ENCODE data around the gene CACNA1C. TPM values are rescaled to one million over a fixed set of nuclear protein-coding genes. Genes with fewer than 3 reads are reported as not detected.

Gene CACNA1C
- total RNA-seq, 5 donors from 2014 or later (not counting 1 experiment from before 2014, with no cell fraction given), result 0.10 to 0.26 (median 0.16) TPM

DNA sequence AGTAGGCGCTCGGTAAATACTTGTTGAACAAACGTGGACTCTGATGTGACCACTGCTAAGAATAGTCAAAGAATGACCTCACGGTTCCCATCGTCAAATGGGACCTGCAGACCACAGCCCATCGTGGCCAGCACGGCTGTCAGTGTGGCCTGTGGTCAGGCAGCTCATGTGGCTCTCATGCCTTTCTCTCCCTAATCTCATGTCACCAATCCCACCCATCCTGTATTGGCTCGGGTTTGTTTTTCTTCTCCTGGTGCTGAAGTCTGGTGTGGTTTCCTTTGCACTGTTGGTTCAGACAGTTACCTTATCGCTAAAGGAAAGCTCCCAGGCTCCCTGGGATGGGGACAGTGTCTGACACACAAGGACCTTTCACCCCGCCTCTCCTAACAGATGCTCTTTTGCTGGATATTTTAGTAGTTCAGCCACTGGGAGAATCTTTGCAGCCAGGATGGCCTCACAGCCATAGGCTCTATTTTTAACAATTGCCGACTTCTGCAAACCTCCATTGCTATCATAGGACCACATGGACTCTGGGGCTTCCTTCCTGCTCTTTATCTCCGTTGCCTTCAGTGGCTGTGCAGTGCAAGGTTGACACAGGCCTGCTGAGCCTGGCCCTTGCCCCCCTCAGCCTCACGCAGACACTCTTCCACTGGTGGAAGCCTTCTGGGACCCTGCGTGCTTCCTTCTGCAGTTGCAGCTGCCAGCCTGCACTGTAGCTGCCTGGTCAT, 448.8 kb downstream of the CACNA1C start:
- no peak for ATAC-seq (replicated peaks in 1 of 4)
- Histone ChIP-seq H3K4me1 (ENCODE audit: control insufficient read depth in 1 of 2, extremely low read depth in 1 of 2, insufficient read depth in 2 of 2, low read length in 2 of 2) (peaks cover 0 to 2% of the 10 kb centered on the region in 2 experiments), H3K27ac (ENCODE audit: low read length) (no peak overlapping the region), H3K9me3 (no peaks in the 10 kb centered on the region), H3K4me3 (ENCODE audit: control insufficient read depth in 1 of 2, extremely low read depth in 1 of 2, low read length in 1 of 2) (no peak overlapping the region), H3K27me3 (replicated peaks in 1 of 2; ENCODE audit: control insufficient read depth in 2 of 2, extremely low read depth in 1 of 2, insufficient read depth in 2 of 2, low read length in 1 of 2) (peaks cover 0 to 38% of the 10 kb centered on the region in 2 experiments), H3K36me3 (ENCODE audit: control insufficient read depth in 2 of 2, extremely low read depth in 1 of 2, insufficient read depth in 1 of 2, low read length in 1 of 2) (no peaks in the 10 kb centered on the region)
- no peak overlapping the region for H3K27ac Mint-ChIP-seq
- no peak overlapping the region for H3K4me3 Mint-ChIP-seq
- WGBS (ENCODE audit: insufficient coverage), result 49% methylated on average over 10 of the region's 14 CpGs
- ChIA-PET CTCF (no interaction called here), POLR2A (no interaction called here)
- no peak for DNase-seq
- peaks cover 0 to 9% (median 4%) of the 10 kb centered on the region in 3 donors for H3K4me1 Mint-ChIP-seq
- no peaks in the 10 kb centered on the region for H3K36me3 Mint-ChIP-seq
- H3K27me3 Mint-ChIP-seq, result peaks cover 13 to 29% of the 10 kb centered on the region in 2 donors
- no peaks in the 10 kb centered on the region for H3K9me3 Mint-ChIP-seq

DNA sequence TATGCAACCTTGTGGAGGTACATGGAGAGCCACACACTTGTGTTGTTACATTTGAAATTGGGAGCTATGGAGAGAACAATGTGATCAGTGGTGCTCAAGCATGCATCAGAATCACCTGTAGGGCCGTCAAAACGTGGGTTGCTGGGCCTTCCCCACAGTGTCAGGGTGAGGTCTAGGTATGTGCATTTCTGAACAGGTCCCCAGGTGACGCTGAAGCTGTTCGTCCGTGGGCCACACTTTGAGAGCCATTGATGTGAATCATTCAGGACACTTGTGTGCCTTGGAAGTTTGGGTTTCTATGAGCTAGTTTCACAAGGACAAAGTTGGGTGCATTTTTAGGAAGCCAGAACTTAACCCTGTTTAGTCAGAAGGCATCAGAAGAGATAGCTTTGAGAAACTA, 450.2 kb downstream of the CACNA1C start:
- DNase-seq (no peak), ATAC-seq (replicated peaks in 1 of 4) (no peak)
- Mint-ChIP-seq H3K9me3 (no peaks in the 10 kb centered on the region), H3K36me3 (no peaks in the 10 kb centered on the region), H3K4me3 (no peak overlapping the region), H3K27me3 (peaks cover 13 to 27% of the 10 kb centered on the region in 2 donors), H3K27ac (no peak overlapping the region), H3K4me1 (peaks cover 0 to 9% (median 4%) of the 10 kb centered on the region in 3 donors)
- Histone ChIP-seq H3K36me3 (ENCODE audit: control insufficient read depth in 2 of 2, extremely low read depth in 1 of 2, insufficient read depth in 1 of 2, low read length in 1 of 2) (no peaks in the 10 kb centered on the region), H3K4me1 (ENCODE audit: control insufficient read depth in 1 of 2, extremely low read depth in 1 of 2, insufficient read depth in 2 of 2, low read length in 2 of 2) (peaks cover 0 to 2% of the 10 kb centered on the region in 2 experiments), H3K27ac (ENCODE audit: low read length) (no peak overlapping the region), H3K4me3 (ENCODE audit: control insufficient read depth in 1 of 2, extremely low read depth in 1 of 2, low read length in 1 of 2) (no peak overlapping the region), H3K9me3 (no peaks in the 10 kb centered on the region), H3K27me3 (replicated peaks in 1 of 2; ENCODE audit: control insufficient read depth in 2 of 2, extremely low read depth in 1 of 2, insufficient read depth in 2 of 2, low read length in 1 of 2) (peaks cover 0 to 36% of the 10 kb centered on the region in 2 experiments)
- ChIA-PET CTCF (interaction anchor here in 1 of 2 donors (0.6 kb wide), 1 partner anchor 437 kb away, joined by 4 read pairs; no protein-coding TSS in a partner anchor), POLR2A (no interaction called here)
- 77% methylated on average over 5 of the region's 5 CpGs for WGBS (ENCODE audit: insufficient coverage)

DNA sequence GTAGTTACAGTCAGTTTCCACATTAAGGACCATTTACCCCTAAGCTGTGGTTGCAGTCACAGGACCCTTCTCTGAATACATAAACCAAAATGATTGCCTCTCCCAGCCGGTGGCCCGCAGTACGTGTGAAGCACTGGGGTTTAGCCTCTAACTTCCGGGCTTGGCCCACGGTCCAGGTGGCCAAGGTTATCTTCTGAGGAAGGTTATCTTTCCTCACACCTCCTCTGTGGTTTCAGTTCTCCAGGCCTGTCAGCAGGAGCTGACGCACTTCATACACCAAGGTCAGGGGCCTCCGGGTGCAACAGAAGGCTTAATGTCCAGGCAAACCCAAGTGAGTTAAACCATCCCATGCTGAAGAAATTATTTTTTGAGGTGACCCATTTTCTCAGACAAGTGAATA, 451.0 kb downstream of the CACNA1C start:
- no peak overlapping the region for H3K4me3 Mint-ChIP-seq
- CTCF ChIA-PET, result interaction anchor here in 1 of 2 donors (0.5 kb wide), 1 partner anchor 1406 kb away, joined by 3 read pairs; no protein-coding TSS in a partner anchor
- no peaks in the 10 kb centered on the region for H3K9me3 Mint-ChIP-seq
- Histone ChIP-seq H3K4me3 (ENCODE audit: control insufficient read depth in 1 of 2, extremely low read depth in 1 of 2, low read length in 1 of 2) (no peak overlapping the region), H3K36me3 (ENCODE audit: control insufficient read depth in 2 of 2, extremely low read depth in 1 of 2, insufficient read depth in 1 of 2, low read length in 1 of 2) (no peaks in the 10 kb centered on the region), H3K27me3 (replicated peaks in 1 of 2; ENCODE audit: control insufficient read depth in 2 of 2, extremely low read depth in 1 of 2, insufficient read depth in 2 of 2, low read length in 1 of 2) (peaks cover 0 to 31% of the 10 kb centered on the region in 2 experiments), H3K9me3 (no peaks in the 10 kb centered on the region), H3K4me1 (ENCODE audit: control insufficient read depth in 1 of 2, extremely low read depth in 1 of 2, insufficient read depth in 2 of 2, low read length in 2 of 2) (peaks cover 0 to 2% of the 10 kb centered on the region in 2 experiments), H3K27ac (ENCODE audit: low read length) (no peak overlapping the region)
- no peaks in the 10 kb centered on the region for H3K36me3 Mint-ChIP-seq
- POLR2A ChIA-PET, result no interaction called here
- WGBS (ENCODE audit: insufficient coverage), result 45% methylated on average over 4 of the region's 7 CpGs
- DNase-seq (no peak), ATAC-seq (replicated peaks in 1 of 4) (no peak)
- H3K27me3 Mint-ChIP-seq, result peaks cover 13 to 23% of the 10 kb centered on the region in 2 donors
- H3K27ac Mint-ChIP-seq, result no peak overlapping the region
- peaks cover 0 to 9% (median 4%) of the 10 kb centered on the region in 3 donors for H3K4me1 Mint-ChIP-seq

DNA sequence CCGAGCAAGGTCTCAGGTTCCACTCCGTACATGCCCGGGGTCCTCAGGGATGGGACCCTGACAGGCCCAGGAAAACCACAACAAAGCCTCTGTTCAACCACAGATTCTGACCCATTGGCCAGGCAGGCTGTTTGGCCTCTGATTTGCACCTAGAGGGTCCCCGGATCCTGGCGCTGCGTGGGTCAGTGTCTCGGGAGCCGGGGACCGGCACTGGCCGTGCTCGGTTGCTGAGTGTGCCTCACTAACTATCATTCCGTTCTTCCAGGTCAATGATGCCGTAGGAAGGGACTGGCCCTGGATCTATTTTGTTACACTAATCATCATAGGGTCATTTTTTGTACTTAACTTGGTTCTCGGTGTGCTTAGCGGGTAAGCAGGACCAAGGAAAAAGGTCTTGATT, 451.8 kb downstream of the CACNA1C start:
- peaks cover 0 to 9% (median 4%) of the 10 kb centered on the region in 3 donors for H3K4me1 Mint-ChIP-seq

DNA sequence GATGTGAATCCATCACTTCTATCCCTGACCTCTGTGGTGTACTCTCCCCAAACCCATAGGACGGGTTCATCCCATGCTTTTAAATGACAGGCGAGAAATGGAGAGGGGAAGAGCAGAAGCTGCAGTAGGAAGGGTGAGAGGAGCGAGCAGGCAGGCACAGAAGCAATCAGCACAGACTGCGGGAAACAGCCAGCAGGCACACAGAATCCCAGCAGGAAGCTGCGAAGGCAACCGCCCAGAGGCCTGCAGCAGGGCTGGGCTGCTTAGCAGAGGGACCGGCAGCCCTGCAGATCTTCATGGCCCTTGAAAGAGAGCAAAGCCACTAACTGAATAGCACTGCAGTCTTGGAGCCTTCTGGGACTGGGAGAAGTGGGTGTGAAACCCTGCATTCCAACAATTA, 455.0 kb downstream of the CACNA1C start:
- H3K4me3 Mint-ChIP-seq, result no peak overlapping the region
- H3K9me3 ChIP-seq, result no peaks in the 10 kb centered on the region
- H3K27ac ChIP-seq (ENCODE audit: low read length), result no peak overlapping the region
- no peak overlapping the region for H3K27ac Mint-ChIP-seq
- ATAC-seq (replicated peaks in 1 of 4), result no peak
- no peaks in the 10 kb centered on the region for H3K4me1 ChIP-seq (ENCODE audit: control insufficient read depth in 1 of 2, extremely low read depth in 1 of 2, insufficient read depth in 2 of 2, low read length in 2 of 2)
- ChIA-PET POLR2A (no interaction called here), CTCF (no interaction called here)
- H3K9me3 Mint-ChIP-seq, result no peaks in the 10 kb centered on the region
- H3K4me3 ChIP-seq (ENCODE audit: control insufficient read depth in 1 of 2, extremely low read depth in 1 of 2, low read length in 1 of 2), result no peak overlapping the region
- no peak for DNase-seq
- no peaks in the 10 kb centered on the region for H3K4me1 Mint-ChIP-seq
- 85% methylated on average over 5 of the region's 7 CpGs for WGBS (ENCODE audit: insufficient coverage)
- peaks cover 0 to 12% of the 10 kb centered on the region in 2 experiments for H3K27me3 ChIP-seq (replicated peaks in 1 of 2; ENCODE audit: control insufficient read depth in 2 of 2, extremely low read depth in 1 of 2, insufficient read depth in 2 of 2, low read length in 1 of 2)
- no peaks in the 10 kb centered on the region for H3K36me3 Mint-ChIP-seq
- H3K27me3 Mint-ChIP-seq, result peaks cover 4% of the 10 kb centered on the region in 2 donors
- H3K36me3 ChIP-seq (ENCODE audit: control insufficient read depth in 2 of 2, extremely low read depth in 1 of 2, insufficient read depth in 1 of 2, low read length in 1 of 2), result no peaks in the 10 kb centered on the region

More for the DNA sequence above, 451.8 kb downstream of the CACNA1C start:
- ATAC-seq (replicated peaks in 1 of 4) (no peak), DNase-seq (no peak)
- Histone ChIP-seq H3K27me3 (replicated peaks in 1 of 2; ENCODE audit: control insufficient read depth in 2 of 2, extremely low read depth in 1 of 2, insufficient read depth in 2 of 2, low read length in 1 of 2) (peaks cover 0 to 25% of the 10 kb centered on the region in 2 experiments), H3K9me3 (no peaks in the 10 kb centered on the region), H3K36me3 (ENCODE audit: control insufficient read depth in 2 of 2, extremely low read depth in 1 of 2, insufficient read depth in 1 of 2, low read length in 1 of 2) (no peaks in the 10 kb centered on the region), H3K4me1 (ENCODE audit: control insufficient read depth in 1 of 2, extremely low read depth in 1 of 2, insufficient read depth in 2 of 2, low read length in 2 of 2) (peaks cover 0 to 2% of the 10 kb centered on the region in 2 experiments), H3K4me3 (ENCODE audit: control insufficient read depth in 1 of 2, extremely low read depth in 1 of 2, low read length in 1 of 2) (no peak overlapping the region), H3K27ac (ENCODE audit: low read length) (no peak overlapping the region)
- ChIA-PET CTCF (no interaction called here), POLR2A (no interaction called here)
- Mint-ChIP-seq H3K36me3 (no peaks in the 10 kb centered on the region), H3K27me3 (peaks cover 13 to 23% of the 10 kb centered on the region in 2 donors), H3K27ac (no peak overlapping the region), H3K9me3 (no peaks in the 10 kb centered on the region), H3K4me3 (no peak overlapping the region)
- WGBS (ENCODE audit: insufficient coverage), result 94% methylated on average over 8 of the region's 15 CpGs

DNA sequence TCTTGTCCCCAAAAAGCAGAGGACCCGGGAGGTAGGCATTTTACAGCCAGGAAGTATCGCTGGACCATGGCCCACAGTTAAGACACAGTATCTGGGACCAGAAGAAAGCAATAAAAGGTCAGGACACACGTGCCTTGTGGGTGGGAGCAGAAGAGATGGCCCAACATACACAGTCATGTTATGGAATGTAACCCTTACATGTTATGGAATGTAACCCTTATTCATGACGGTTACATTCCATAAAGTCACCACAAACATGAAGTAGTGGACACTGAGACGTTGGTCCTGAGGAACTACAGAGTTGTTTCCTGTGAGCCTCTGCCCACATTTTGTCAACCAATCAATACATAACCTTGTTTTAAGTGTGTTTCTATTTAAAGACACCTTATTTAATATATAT, 456.4 kb downstream of the CACNA1C start:
- no peaks in the 10 kb centered on the region for H3K4me1 ChIP-seq (ENCODE audit: control insufficient read depth in 1 of 2, extremely low read depth in 1 of 2, insufficient read depth in 2 of 2, low read length in 2 of 2)
- DNase-seq (no peak), ATAC-seq (replicated peaks in 1 of 4) (no peak)
- H3K36me3 ChIP-seq (ENCODE audit: control insufficient read depth in 2 of 2, extremely low read depth in 1 of 2, insufficient read depth in 1 of 2, low read length in 1 of 2), result no peaks in the 10 kb centered on the region
- POLR2A ChIA-PET, result no interaction called here
- no peak overlapping the region for H3K27ac ChIP-seq (ENCODE audit: low read length)
- peaks cover 0 to 6% of the 10 kb centered on the region in 2 experiments for H3K27me3 ChIP-seq (replicated peaks in 1 of 2; ENCODE audit: control insufficient read depth in 2 of 2, extremely low read depth in 1 of 2, insufficient read depth in 2 of 2, low read length in 1 of 2)
- no peaks in the 10 kb centered on the region for H3K4me1 Mint-ChIP-seq
- H3K36me3 Mint-ChIP-seq, result no peaks in the 10 kb centered on the region
- peaks cover 0 to 3% of the 10 kb centered on the region in 2 donors for H3K27me3 Mint-ChIP-seq
- CTCF ChIA-PET, result no interaction called here
- H3K9me3 Mint-ChIP-seq, result no peaks in the 10 kb centered on the region
- H3K4me3 Mint-ChIP-seq, result no peak overlapping the region
- H3K9me3 ChIP-seq, result no peaks in the 10 kb centered on the region
- H3K4me3 ChIP-seq (ENCODE audit: control insufficient read depth in 1 of 2, extremely low read depth in 1 of 2, low read length in 1 of 2), result no peak overlapping the region
- H3K27ac Mint-ChIP-seq, result no peak overlapping the region
- 100% methylated on average over 2 of the region's 5 CpGs for WGBS (ENCODE audit: insufficient coverage)

Data from T-cell (primary cell).